H1 (cell line): ENCODE measurements around the gene TUBA4B. TPM values are rescaled to one million over a fixed set of nuclear protein-coding genes. Genes with fewer than 3 reads are reported as not detected.

ENCODE experiments used
- ATF2 ChIP-seq: IDR thresholded peaks from 2 replicates; pipeline ENCODE4 v1.6.1; 2012; ENCODE audit warnings: low read length, inconsistent platforms
- CHD2 ChIP-seq: IDR thresholded peaks from 2 replicates; pipeline ENCODE4 v1.6.1; 2012; ENCODE audit warnings: low read length, improper control_type of control experiment
- GABPA ChIP-seq: IDR thresholded peaks from 2 replicates; pipeline ENCODE4 v1.6.1; 2011; ENCODE audit warnings: mild to moderate bottlenecking, low read length, moderate library complexity, borderline replicate concordance; ENCODE audit not compliant: insufficient read depth
- HDAC6 ChIP-seq: IDR thresholded peaks from one replicate; pipeline ENCODE4 v1.7.1; 2012; ENCODE audit warnings: low read depth, mild to moderate bottlenecking, inconsistent platforms, low read length, moderate library complexity
- JUND ChIP-seq: IDR thresholded peaks from 2 replicates; pipeline ENCODE4 v1.6.1; 2011; ENCODE audit warnings: mild to moderate bottlenecking, improper control_type of control experiment, low read length
- KDM4A ChIP-seq: IDR thresholded peaks from one replicate; pipeline ENCODE4 v1.7.1; 2012; ENCODE audit warnings: low read depth, mild to moderate bottlenecking, moderate library complexity, low read length, inconsistent platforms; ENCODE audit not compliant: severe bottlenecking
- RXRA ChIP-seq: IDR thresholded peaks from 2 replicates; pipeline ENCODE4 v1.6.1; 2011; ENCODE audit warnings: low read depth, mild to moderate bottlenecking, low read length, moderate library complexity; ENCODE audit not compliant: insufficient read depth
- SIN3A ChIP-seq, 2 experiments: IDR thresholded peaks in 1 of 2; conservative IDR thresholded peaks in 1 of 2; 2 replicates each; pipeline ENCODE4 v1.6.1; 2011 to 2012; ENCODE audit warnings: low read length in 2 of 2, improper control_type of control experiment in 1 of 2, low read depth in 1 of 2, mild to moderate bottlenecking in 1 of 2
- TEAD4 ChIP-seq: IDR thresholded peaks from 2 replicates; pipeline ENCODE4 v1.6.1; 2012; ENCODE audit warnings: low read depth, low read length, inconsistent platforms, mixed read lengths
- polyA plus RNA-seq, 7 experiments: library from polyadenylated mRNA; depleted of rRNA in 3 of 7; stranded (reverse) in 5 of 7; unstranded in 2 of 7; fragments of >200 nt in 5 of 7; fragments of 200-250 nt in 2 of 7; gene quantifications; 1 replicate in 5 of 7; 2 replicates in 1 of 7; 4 replicates in 1 of 7; pipeline versions ENCODE4 v1.2.1 to v1.2.3, GENCODE V29; 2011 to 2013; ENCODE audit warnings: missing spikeins in 2 of 7, mixed read lengths in 2 of 7
- total RNA-seq: library from RNA; stranded (reverse); fragmentation: NEBNext Ultra II Directional; extraction: Animal tissue kit (Norgen Biotek cat#: 25700); gene quantifications from 2 replicates; pipeline ENCODE4 v1.2.1, GENCODE V29; 2021
- TF ChIP-seq, protein P1 (sequence below), 3 experiments: IDR thresholded peaks; 1 replicate in 2 of 3; 2 replicates in 1 of 3; pipeline versions ENCODE4 v1.5.1 to v1.6.1; 2011; ENCODE audit warnings: low read length in 3 of 3, mild to moderate bottlenecking in 3 of 3, inconsistent platforms in 2 of 3, low read depth in 1 of 3, moderate library complexity in 1 of 3; ENCODE audit not compliant: insufficient read depth in 1 of 3; ENCODE audit errors: control extremely low read depth in 1 of 3

The TUBA4B gene
- total and polyA plus RNA-seq, 2 of the 8 experiments (the other 6 are each of a cell fraction or from before 2014, with no cell fraction given), result 0.08 to 0.24 TPM

DNA sequence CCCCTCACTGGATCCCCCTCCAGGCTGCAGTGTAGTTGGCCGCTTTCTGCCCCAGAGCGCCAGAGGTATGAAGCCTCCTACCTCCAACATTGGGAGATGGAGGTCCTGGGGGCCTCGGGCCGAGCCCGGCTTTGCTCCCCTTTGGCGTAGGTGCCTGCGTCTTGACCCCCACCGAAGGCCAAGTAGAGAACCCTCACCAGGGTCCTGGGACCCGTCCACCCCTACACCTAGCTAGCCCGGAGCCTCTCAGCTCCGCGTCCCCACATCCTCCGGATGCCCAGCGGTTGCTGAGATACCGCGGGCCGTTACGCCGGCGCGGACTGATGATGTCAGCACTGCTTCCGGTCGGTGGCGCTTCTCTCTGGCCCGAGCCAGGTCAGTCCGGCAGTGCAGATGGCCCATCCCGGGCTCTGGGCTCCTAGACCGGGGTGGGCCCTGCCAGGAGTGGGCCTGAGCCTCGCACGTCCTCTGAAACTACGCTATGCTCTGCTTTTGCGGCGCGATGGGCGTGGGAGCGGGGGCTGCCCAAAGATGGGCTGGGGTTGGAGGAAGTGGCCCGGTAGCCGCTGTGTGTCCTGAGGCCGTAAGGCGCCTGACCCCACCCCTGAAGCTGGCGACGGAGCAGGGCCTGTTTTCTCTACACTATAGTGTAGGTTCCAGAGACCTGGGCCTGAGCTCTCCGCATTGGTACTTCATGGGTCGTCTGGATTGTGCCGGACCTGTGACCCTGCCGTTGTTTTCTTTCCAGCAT is 7.7 kb upstream of the TUBA4B start, which contains the start of the genes GLB1L and STK16 (continued):
- no peak for TF ChIP-seq ATF2
- peak; percentile 88 for TF ChIP-seq KDM4A
- TF ChIP-seq RXRA, result no peak
- TF ChIP-seq TEAD4, result no peak
- TF ChIP-seq, protein P1, sequence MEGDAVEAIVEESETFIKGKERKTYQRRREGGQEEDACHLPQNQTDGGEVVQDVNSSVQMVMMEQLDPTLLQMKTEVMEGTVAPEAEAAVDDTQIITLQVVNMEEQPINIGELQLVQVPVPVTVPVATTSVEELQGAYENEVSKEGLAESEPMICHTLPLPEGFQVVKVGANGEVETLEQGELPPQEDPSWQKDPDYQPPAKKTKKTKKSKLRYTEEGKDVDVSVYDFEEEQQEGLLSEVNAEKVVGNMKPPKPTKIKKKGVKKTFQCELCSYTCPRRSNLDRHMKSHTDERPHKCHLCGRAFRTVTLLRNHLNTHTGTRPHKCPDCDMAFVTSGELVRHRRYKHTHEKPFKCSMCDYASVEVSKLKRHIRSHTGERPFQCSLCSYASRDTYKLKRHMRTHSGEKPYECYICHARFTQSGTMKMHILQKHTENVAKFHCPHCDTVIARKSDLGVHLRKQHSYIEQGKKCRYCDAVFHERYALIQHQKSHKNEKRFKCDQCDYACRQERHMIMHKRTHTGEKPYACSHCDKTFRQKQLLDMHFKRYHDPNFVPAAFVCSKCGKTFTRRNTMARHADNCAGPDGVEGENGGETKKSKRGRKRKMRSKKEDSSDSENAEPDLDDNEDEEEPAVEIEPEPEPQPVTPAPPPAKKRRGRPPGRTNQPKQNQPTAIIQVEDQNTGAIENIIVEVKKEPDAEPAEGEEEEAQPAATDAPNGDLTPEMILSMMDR (IDR thresholded peaks at IDR 0.05; ENCODE audit: control extremely low read depth in 1 of 3, insufficient read depth in 1 of 3, low read depth in 1 of 3, low read length in 3 of 3), result no peak
- no peak; the same call in 1 of the 2 replicates for TF ChIP-seq JUND
- TF ChIP-seq SIN3A (conservative IDR thresholded peaks at IDR 0.05 in 1 of 2, IDR thresholded peaks at IDR 0.05 in 1 of 2; ENCODE audit: low read depth in 1 of 2, low read length in 2 of 2), result peak; percentile 57 to 94; a peak in 3 of 4 replicates
- TF ChIP-seq HDAC6, result no peak
- peak; percentile 84; the same call in 1 of the 2 replicates for TF ChIP-seq GABPA
- TF ChIP-seq CHD2, result 0 out of 2 replicates have a peak, but pooled peaks have one; percentile 15
